HG03280 (cell line): ENCODE measurements around the gene NYAP2.

Source experiments
- ATAC-seq: cut with Tn5 transposase; IDR thresholded peaks from one replicate; pipeline ENCODE4 v1.9.1; 2021; ENCODE audit warnings: mild to moderate bottlenecking, moderate library complexity; ENCODE audit not compliant: unreplicated experiment

NYAP2 gene

GRCh38 chr2:225425284-225425683 is 25.8 kb downstream of the NYAP2 start:
- no peak for ATAC-seq

GRCh38 chr2:225428360-225428759 is 28.9 kb downstream of the NYAP2 start:
- no peak for ATAC-seq

- ATAC-seq: no peak
These were observed 30.2 kb downstream of the NYAP2 start for GRCh38 chr2:225429717-225430116.

GRCh38 chr2:225431105-225431863 is 31.8 kb downstream of the NYAP2 start:
- no peak for ATAC-seq

- ATAC-seq: no peak
These were observed 34.5 kb downstream of the NYAP2 start for GRCh38 chr2:225434014-225434413.

- ATAC-seq: no peak
These were observed 37.8 kb downstream of the NYAP2 start for GRCh38 chr2:225437319-225437718.

- ATAC-seq: no peak
These were observed 38.7 kb downstream of the NYAP2 start for GRCh38 chr2:225438248-225438647.

DNA sequence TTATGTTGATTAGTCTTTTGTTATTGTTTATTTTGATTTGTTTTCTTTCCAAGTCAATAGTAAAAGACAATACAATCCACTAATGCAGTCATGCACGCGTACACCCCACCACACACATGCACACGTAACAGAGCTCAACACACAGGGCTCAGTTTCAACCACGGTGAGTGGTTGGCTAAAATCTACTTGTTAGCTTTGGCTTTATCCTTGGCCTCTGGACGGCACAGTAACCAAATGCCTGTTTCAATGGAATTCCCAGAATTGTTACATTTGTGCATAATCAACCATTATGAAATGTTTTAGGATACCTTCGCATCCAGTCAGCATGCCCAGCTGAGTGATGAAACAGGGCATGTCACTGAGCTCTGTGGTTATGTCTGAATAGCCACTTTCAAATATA is 53.2 kb downstream of the NYAP2 start:
- no peak for ATAC-seq

GRCh38 chr2:225454412-225454811 is 54.9 kb downstream of the NYAP2 start:
- no peak for ATAC-seq

GRCh38 chr2:225456619-225457260 is 57.2 kb downstream of the NYAP2 start:
- ATAC-seq: no peak

DNA sequence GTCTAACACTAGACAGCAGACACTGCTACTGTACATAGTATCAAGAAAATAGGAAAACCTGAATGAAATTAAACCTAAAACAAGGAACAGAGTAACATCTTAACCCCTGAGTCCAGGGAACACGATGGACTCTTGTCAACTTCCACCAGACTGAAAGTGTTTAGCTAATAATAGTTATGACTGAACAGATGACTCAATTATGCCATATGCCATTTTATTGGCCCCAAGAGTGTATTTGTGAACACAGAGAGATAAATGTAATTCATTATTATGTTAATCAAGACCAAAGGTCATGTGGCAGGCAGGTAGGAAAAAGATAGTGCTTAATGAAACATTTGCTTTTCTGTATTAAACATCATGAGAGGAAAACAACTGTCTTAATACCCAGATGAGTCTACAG is 58.0 kb downstream of the NYAP2 start:
- no peak for ATAC-seq

- peak; percentile 64 for ATAC-seq
These were observed 59.1 kb downstream of the NYAP2 start for GRCh38 chr2:225458431-225459117.

GRCh38 chr2:225462417-225462816 is 62.9 kb downstream of the NYAP2 start:
- ATAC-seq: no peak

DNA sequence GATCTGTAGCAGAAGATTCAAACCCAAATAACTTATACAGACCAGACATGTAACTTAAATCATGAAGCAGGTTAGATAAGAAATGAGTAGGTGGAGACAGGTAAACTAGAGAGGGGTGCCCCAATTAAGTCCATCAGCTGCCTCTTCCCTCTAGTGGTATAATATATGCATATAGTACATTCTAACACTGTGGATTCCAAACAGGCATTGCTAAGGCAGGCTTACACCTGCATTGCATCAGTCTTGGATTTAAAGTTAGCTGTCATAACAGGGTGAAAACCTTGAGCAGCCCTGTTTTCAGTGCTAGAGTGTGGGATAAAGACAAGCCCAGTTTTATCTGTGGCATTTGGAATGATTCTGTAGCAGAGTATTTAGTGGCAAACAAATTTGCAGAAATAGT is 63.4 kb downstream of the NYAP2 start:
- no peak for ATAC-seq

- no peak for ATAC-seq
These were observed 63.9 kb downstream of the NYAP2 start for GRCh38 chr2:225463449-225463848.

DNA sequence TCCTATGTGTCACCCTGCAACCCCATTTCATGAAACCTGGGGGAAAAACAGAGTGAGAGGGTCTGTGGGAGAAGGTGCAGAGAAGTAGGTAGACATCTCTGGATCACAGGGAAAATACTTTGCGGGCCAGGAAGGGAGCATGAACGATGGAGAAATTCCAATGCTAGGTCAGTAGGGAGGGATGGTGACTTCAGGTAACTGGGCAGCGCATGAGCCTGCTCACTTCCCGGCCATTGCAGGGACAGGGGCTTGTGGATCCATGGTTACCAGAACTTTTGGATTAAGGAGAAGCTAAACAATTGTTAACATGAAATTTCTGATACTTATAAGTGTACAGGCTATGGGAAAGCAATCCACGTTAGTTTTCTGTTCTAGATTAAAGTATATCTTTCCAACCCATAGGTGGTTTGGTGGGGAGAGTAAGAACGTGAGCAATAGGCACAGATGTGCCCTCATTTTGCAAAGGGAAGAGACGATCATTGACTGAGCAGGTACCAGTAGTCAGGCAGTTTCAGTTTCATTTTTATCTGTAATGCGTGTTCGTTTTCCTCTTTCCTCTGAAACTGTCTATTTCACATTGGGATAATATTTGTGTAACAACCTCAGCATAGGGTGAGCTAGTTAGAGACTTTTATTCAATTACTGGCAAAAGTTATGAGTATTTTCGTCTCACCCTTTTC is 65.0 kb downstream of the NYAP2 start:
- peak; percentile 66 for ATAC-seq

GRCh38 chr2:225465827-225466226 is 66.3 kb downstream of the NYAP2 start:
- ATAC-seq: no peak

- ATAC-seq: no peak
These were observed 67.5 kb downstream of the NYAP2 start for GRCh38 chr2:225466891-225467604.

GRCh38 chr2:225468131-225468530 is 68.6 kb downstream of the NYAP2 start:
- ATAC-seq: no peak

DNA sequence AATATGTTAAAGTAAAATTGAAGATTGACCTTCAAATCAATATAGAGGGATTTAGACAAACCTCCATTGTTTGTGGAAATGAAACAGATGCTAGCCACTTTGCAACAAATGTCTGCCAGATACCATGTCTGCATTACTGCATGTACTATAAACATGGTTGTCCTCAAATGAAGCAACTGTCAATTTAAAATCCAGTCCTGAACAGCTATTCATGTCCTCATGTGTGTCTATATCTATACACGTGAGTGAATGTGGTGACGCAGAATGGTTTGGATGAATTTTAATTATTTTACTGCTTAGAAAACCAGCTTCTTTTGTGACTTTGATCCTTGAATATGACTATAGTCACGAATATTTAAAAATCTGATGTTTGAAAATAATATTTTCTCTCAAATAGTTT is 71.5 kb downstream of the NYAP2 start:
- no peak for ATAC-seq

DNA sequence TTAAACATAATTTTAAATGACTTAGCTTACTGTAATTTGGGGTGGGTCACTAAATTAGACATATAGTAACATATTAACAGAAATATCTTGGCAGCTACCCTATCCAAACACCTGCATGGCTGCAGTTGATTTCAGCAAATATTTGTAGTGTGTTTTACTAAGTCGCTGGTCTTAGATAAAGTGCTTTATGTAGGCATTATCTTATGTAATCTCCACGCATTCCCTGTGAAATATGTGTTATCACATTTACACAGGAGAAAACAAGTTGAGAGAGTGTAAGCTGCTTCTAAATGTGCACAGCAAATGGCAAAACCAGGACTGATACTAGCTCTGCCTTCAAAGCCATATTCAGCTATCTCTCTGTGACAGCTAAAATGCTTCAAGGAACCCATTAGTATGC is 72.0 kb downstream of the NYAP2 start:
- ATAC-seq: no peak
